Caki2 (cell line): ENCODE results near the gene FLCN. TPM values are rescaled to one million over a fixed set of nuclear protein-coding genes. Genes with fewer than 3 reads are reported as not detected.

ENCODE experiments used
- total RNA-seq: library from RNA; depleted of rRNA; stranded (reverse); fragments of >200 nt; shearing (Covaris generic); gene quantifications from 2 replicates; pipeline ENCODE4 v1.2.3, GENCODE V29; 2014; ENCODE audit warnings: low replicate concordance; rRNA removed

Gene FLCN
- total RNA-seq, 1 experiment from 2014 or later, result 62.3 TPM

Other genes with a start within 250 kb of the FLCN start
- 86.2 and 92.8 TPM in 2 replicates for gene MPRIP, start 194.7 kb downstream of the FLCN start, total RNA-seq
- gene PLD6, start 30.8 kb downstream of the FLCN start, total RNA-seq, result 4.7 and 5.5 TPM in 2 replicates
- gene COPS3, start 44.1 kb upstream of the FLCN start, total RNA-seq, result 68.5 and 89.0 TPM in 2 replicates
- 13.2 and 87.7 TPM in 2 replicates for gene NT5M, start 66.2 kb upstream of the FLCN start, total RNA-seq
- 17.0 and 19.6 TPM in 2 replicates for gene MED9, start 239.8 kb upstream of the FLCN start, total RNA-seq